HL-60 (cell line): ENCODE results near the gene SMG7.

ENCODE experiments used
- CTCF ChIP-seq: IDR thresholded peaks from one replicate; pipeline ENCODE4 v1.5.1; 2011; ENCODE audit warnings: low read length, control low read depth, inconsistent platforms; ENCODE audit not compliant: insufficient read depth
- GABPA ChIP-seq: IDR thresholded peaks from 2 replicates; pipeline ENCODE4 v1.6.1; 2012; ENCODE audit warnings: low read depth
- POLR2AphosphoS5 ChIP-seq: IDR thresholded peaks from 2 replicates; pipeline ENCODE4 v1.6.1; 2012; ENCODE audit warnings: low read depth
- REST ChIP-seq: IDR thresholded peaks from 2 replicates; pipeline ENCODE4 v1.6.1; 2012; ENCODE audit warnings: low read depth; ENCODE audit not compliant: insufficient replicate concordance
- SPI1 ChIP-seq: IDR thresholded peaks from 2 replicates; pipeline ENCODE4 v1.6.1; 2012; ENCODE audit warnings: low read depth, mild to moderate bottlenecking, borderline replicate concordance

GRCh38 chr1:183559061-183559460 is 86.8 kb downstream of the SMG7 start:
- no peak for TF ChIP-seq CTCF
- no peak for TF ChIP-seq REST
- no peak for TF ChIP-seq POLR2AphosphoS5
- TF ChIP-seq GABPA = no peak
- no peak for TF ChIP-seq SPI1
